Skeletal muscle tissue (tissue), 4 donors: Measurements from ENCODE around the gene YWHAB. TPM values are rescaled to one million over a fixed set of nuclear protein-coding genes. Genes with fewer than 3 reads are reported as not detected.
A peak's percentile ranks its signal among the peaks of the same experiment; 100 is the strongest.

Experiments used
- H3K27ac ChIP-seq: one replicate; pipeline ENCODE4 v1.7.0; 2013; ENCODE audit warnings: mild to moderate bottlenecking, low read depth, low read length, inconsistent platforms
- H3K27me3 ChIP-seq, 3 donors: one replicate each; pipeline ENCODE4 v1.7.0; 2013; ENCODE audit warnings: low read length in 3 of 3; ENCODE audit not compliant: control insufficient read depth in 3 of 3, insufficient read depth in 3 of 3
- H3K36me3 ChIP-seq, 3 donors: one replicate each; pipeline ENCODE4 v1.7.0; 2013; ENCODE audit warnings: low read length in 3 of 3; ENCODE audit not compliant: control insufficient read depth in 3 of 3, insufficient read depth in 3 of 3
- H3K4me1 ChIP-seq, 3 donors: one replicate each; pipeline ENCODE4 v1.7.0; 2013; ENCODE audit warnings: low read length in 3 of 3, mild to moderate bottlenecking in 3 of 3; ENCODE audit not compliant: control insufficient read depth in 3 of 3, insufficient read depth in 3 of 3
- H3K4me3 ChIP-seq, 3 donors: one replicate each; pipeline ENCODE4 v1.7.0; 2013; ENCODE audit warnings: low read length in 3 of 3
- H3K9ac ChIP-seq, 3 donors: one replicate each; pipeline ENCODE4 v1.7.0; 2013; ENCODE audit warnings: low read length in 3 of 3, mild to moderate bottlenecking in 3 of 3, moderate library complexity in 2 of 3, low read depth in 1 of 3
- H3K9me3 ChIP-seq, 3 donors: one replicate each; pipeline ENCODE4 v1.7.0; 2013; ENCODE audit warnings: low read length in 3 of 3; ENCODE audit not compliant: control insufficient read depth in 3 of 3
- total RNA-seq: library from RNA; depleted of rRNA; stranded (reverse); fragments of >200 nt; gene quantifications from one replicate; pipeline ENCODE4 v1.2.3, GENCODE V29; 2014
- donor health status: Osteomylitis.

YWHAB gene
- total RNA-seq, result 51.7 TPM

DNA sequence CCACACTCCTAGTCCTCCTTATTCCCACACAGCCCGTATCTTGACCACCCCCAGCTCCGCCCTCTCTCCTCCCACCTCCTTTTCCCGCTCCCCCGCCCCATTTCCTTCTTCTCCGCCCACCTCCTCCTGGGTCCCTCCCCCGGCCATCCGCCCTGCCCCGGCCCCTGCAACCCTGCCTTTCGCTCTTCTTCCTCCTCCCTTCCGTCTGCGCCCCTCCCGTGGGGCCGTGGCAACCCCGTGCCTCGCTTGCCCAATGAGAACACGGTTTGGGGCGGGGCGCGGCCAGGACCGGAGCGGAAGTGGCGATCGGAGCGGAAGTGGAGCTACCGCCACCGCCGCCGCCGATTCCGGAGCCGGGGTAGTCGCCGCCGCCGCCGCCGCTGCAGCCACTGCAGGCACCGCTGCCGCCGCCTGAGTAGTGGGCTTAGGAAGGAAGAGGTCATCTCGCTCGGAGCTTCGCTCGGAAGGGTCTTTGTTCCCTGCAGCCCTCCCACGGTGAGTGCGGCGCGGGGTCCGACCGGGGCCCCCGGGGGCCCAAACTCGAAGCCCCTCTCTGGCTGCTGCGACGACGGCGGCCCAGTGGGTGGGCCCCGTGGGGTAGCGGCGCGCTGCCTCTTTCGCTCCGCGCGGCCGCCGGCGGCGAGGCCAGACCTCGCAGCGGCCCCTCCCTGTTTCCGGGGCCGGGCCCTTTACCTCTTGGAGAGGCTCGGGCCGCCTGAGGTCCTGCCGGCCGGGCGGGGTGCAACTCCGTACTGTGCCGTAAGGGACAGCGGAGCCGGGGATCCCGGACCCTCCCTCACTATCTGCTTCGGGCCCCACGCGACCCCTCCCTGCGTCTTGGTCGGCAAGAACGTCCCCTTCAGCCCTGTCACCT lies at the start of gene YWHAB:
TSS of gene YWHAB (plus strand) at position 314 of the 874 bp plus-strand sequence. CDS start 15,829 bp downstream, outside the sequence.
- Histone ChIP-seq H3K4me1 (peaks cover 18 to 31% (median 28%) of the 10 kb centered on the region in 3 donors), H3K4me3 (peak within 1 kb of the TSS; percentile 86 to 90 (median 90)), H3K9ac (peak within 1 kb of the TSS; percentile 91 to 93 (median 92)), H3K27ac (peak within 1 kb of the TSS; percentile 93), H3K9me3 (no peaks in the 10 kb centered on the region), H3K36me3 (no peaks in the 10 kb centered on the region), H3K27me3 (no peaks in the 10 kb centered on the region)

DNA sequence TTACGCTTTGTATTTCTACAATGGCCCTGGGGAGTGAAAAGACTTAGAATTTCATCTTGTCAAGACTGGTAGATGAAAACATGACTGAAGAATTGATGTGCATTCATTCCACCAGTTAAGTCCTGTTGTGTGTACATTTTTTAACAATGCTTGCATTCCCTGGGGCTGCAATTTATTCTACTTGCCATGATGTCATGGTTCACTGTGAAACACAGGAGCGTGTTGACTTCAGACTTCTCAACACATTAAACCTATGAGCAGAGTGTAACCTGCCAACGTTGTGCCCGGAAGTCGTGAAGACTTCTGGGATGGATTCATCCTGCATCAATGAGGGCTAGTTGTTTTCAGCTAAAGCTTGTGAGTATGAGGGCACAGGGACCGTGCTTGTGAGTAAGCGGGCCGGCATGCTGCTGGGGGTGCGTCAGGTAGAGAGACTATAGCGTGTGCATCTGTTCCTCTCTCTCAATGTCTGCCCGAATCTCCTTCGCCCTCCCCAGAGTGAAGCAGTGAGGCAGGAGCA lies 48.8 kb upstream of the YWHAB start:
- H3K4me1 ChIP-seq, result peaks cover 0 to 7% (median 3%) of the 10 kb centered on the region in 3 donors
- no peak overlapping the region for H3K9ac ChIP-seq
- H3K27ac ChIP-seq, result no peak overlapping the region
- no peaks in the 10 kb centered on the region for H3K9me3 ChIP-seq
- no peaks in the 10 kb centered on the region for H3K36me3 ChIP-seq
- H3K27me3 ChIP-seq, result peaks cover 0 to 6% (median 4%) of the 10 kb centered on the region in 3 donors
- H3K4me3 ChIP-seq, result no peak overlapping the region

DNA sequence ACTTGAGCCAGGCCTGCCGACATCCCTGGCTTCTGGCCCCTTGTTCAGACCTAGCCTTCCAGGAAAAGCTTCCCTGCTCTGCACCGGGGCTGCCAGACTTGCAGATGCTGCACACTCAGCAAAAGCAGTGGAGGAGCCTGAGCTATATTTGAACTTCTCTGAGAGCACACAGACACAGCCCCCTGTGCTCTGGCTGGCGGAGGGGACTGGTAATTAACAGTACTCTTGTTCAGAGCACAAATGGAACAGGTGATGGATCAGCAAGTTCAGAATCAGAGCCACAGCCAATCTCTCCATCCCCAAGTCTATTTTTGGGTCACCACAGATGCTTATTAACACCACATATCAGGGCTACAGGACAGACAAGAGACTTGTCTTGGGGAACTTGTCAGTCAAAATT lies 47.6 kb upstream of the YWHAB start:
- no peak overlapping the region for H3K27ac ChIP-seq
- H3K4me3 ChIP-seq, result no peak overlapping the region
- H3K27me3 ChIP-seq, result peaks cover 0 to 9% (median 4%) of the 10 kb centered on the region in 3 donors
- no peaks in the 10 kb centered on the region for H3K36me3 ChIP-seq
- no peak overlapping the region for H3K9ac ChIP-seq
- H3K4me1 ChIP-seq, result peaks cover 0 to 7% (median 3%) of the 10 kb centered on the region in 3 donors
- H3K9me3 ChIP-seq, result no peaks in the 10 kb centered on the region

DNA sequence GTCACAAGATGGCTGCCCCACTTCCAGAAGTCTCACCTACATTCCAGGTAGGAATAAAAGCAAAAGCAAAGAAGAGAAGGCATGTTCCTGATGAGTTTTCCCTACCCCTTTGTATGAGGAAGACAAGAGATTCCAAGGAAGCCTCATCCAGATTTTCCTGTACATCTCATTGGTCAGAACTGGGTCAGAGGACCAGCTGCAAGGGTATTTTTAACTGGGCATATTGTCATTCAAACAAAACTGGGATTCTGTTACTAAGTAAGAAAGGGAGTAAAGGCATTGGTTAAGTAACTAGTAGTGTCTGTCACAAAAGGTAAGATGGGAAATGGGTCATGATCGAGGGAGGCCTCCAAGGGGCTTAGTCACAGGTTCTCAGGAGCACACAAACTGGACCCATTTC lies 47.0 kb upstream of the YWHAB start:
- peaks cover 0 to 7% (median 3%) of the 10 kb centered on the region in 3 donors for H3K4me1 ChIP-seq
- no peak overlapping the region for H3K27ac ChIP-seq
- no peak overlapping the region for H3K9ac ChIP-seq
- H3K36me3 ChIP-seq, result no peaks in the 10 kb centered on the region
- peaks cover 0 to 9% (median 4%) of the 10 kb centered on the region in 3 donors for H3K27me3 ChIP-seq
- H3K9me3 ChIP-seq, result no peaks in the 10 kb centered on the region
- H3K4me3 ChIP-seq, result no peak overlapping the region

DNA sequence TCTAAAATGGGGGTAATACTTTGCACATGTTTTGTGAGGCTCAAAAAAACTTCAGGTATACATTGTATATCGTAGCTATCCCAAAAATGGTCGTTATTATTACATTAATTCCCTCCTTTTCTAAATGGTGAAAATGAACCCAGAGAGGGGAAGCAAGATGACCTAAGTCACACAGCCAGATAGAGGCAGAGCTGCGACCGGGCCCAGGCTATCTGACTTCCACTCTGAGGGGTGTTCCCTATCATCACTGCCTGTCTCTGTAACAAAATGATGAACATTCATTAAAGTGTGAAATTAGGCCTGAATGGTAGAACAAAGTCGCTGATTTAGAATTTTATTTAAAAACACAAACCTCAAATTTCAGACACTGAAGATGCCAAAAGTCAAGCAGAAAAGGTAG lies 46.0 kb upstream of the YWHAB start:
- Histone ChIP-seq H3K9ac (no peak overlapping the region), H3K4me1 (peaks cover 0 to 7% (median 3%) of the 10 kb centered on the region in 3 donors), H3K4me3 (no peak overlapping the region), H3K36me3 (no peaks in the 10 kb centered on the region), H3K9me3 (no peaks in the 10 kb centered on the region), H3K27ac (no peak overlapping the region), H3K27me3 (peaks cover 6 to 9% (median 8%) of the 10 kb centered on the region in 3 donors)

DNA sequence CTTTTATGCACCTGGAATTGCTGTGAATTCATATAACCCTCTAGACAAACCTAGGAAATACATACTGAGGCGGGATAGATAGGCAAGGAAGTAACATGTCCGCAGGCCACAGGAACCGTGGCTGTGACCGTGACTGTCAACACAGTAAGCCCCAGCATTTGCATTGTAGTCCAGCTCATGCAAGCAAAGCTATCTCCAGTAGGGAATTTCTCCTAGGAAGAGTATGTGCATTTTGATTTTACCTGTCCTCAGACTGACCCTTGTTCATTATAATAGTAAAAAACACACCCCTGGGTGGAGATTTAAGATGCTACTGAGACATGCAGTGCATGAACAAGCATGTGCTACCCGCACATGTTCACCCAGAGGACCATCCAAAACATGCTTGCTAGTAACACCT lies 44.7 kb upstream of the YWHAB start:
- Histone ChIP-seq H3K27ac (no peak overlapping the region), H3K36me3 (no peaks in the 10 kb centered on the region), H3K27me3 (peaks cover 6 to 9% (median 8%) of the 10 kb centered on the region in 3 donors)

DNA sequence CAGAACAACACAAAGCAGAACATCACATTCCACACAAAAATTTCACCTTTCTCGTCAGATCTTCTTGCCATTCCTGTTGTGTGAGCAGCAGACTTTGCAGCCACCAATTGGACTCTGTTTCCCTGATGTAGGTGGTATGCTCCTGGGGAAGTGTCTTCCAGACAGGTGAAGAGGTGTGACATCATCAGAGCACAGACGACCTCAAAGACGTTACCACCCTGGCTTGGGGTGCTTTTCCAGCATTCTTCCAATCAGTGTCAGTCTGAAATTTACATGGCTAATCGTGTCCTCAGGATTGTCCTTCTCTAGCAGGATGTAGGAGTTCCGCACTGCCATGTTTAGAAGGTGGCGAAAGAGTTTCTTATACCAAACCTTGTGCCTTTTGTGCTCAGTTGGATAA lies 43.5 kb upstream of the YWHAB start:
- peaks cover 0 to 2% (median 0%) of the 10 kb centered on the region in 3 donors for H3K9me3 ChIP-seq
- H3K36me3 ChIP-seq, result no peaks in the 10 kb centered on the region
- H3K4me3 ChIP-seq, result no peak overlapping the region
- H3K27ac ChIP-seq, result no peak overlapping the region
- H3K9ac ChIP-seq, result no peak overlapping the region
- peaks cover 3 to 6% (median 4%) of the 10 kb centered on the region in 3 donors for H3K27me3 ChIP-seq
- H3K4me1 ChIP-seq, result peaks cover 0 to 7% (median 3%) of the 10 kb centered on the region in 3 donors

More for the DNA sequence above, 44.7 kb upstream of the YWHAB start:
- Histone ChIP-seq H3K9ac (no peak overlapping the region), H3K4me3 (no peak overlapping the region), H3K4me1 (peaks cover 0 to 7% (median 3%) of the 10 kb centered on the region in 3 donors), H3K9me3 (no peaks in the 10 kb centered on the region)

DNA sequence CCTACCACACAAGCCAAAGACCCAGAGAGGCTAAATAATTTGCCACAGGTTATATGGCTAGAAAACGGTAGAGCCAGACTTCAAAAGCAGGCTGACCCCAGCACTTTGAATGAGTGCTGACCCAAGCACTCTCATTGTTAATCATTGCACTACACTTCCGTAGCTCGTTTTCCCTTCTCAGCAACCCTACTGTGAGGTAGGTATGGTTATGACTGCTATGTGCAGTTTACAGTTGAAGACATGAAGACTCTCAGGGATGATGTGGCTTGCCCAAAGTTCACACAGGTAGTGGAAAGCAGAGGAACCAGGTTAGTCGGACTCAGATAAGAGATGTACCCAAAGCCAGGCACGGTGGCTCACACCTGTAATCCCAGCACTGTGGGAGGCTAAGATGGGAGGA lies 41.6 kb upstream of the YWHAB start:
- H3K4me3 ChIP-seq, result no peak overlapping the region
- H3K27me3 ChIP-seq, result peaks cover 3 to 6% (median 4%) of the 10 kb centered on the region in 3 donors
- no peak overlapping the region for H3K27ac ChIP-seq

DNA sequence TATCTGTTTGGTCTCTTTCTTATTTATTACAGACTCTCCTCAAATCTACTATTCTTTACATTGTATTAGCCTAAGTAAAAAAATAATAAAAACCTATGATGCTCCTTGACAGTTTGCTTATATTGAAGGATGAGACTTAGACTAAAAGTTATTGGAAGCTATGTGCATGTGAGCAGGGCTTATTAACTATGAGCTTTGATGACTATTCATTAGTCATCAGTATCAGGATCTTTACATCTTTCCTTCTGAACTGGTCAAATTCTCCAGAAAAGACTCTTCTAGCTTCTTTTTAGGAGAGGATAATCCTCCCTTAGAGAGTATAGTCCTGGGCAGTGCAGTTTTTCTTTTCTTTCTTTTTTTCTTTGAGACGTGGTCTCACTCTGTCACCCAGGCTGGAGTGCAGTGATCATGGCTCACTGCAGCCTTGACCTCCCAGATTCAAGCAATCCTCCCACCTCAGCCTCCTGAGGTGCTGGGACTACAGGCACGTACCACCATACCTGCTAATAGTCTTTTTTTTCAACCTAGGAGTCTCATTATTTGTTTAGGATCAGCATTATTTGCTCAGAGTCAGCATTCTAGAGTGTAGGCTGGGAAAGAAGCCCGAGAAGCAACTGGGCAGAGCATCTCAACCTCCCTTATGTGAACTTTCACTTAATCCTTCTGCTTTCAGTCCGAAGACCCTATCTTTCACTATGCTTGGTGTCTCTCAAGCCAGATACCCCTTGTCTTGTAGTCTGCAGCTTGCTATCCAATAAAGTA lies 37.1 kb upstream of the YWHAB start:
- Histone ChIP-seq H3K36me3 (no peaks in the 10 kb centered on the region), H3K9me3 (peaks cover 0 to 2% (median 0%) of the 10 kb centered on the region in 3 donors), H3K9ac (no peak overlapping the region), H3K27ac (no peak overlapping the region), H3K4me1 (no peaks in the 10 kb centered on the region), H3K4me3 (no peak overlapping the region), H3K27me3 (peaks cover 0 to 6% (median 4%) of the 10 kb centered on the region in 3 donors)

More for the DNA sequence above, 41.6 kb upstream of the YWHAB start:
- Histone ChIP-seq H3K9me3 (peaks cover 0 to 2% (median 0%) of the 10 kb centered on the region in 3 donors), H3K36me3 (no peaks in the 10 kb centered on the region), H3K4me1 (no peaks in the 10 kb centered on the region), H3K9ac (no peak overlapping the region)
